SK-N-SH (cell line): ENCODE data around the gene ANXA11. TPM values are rescaled to one million over a fixed set of nuclear protein-coding genes. Genes with fewer than 3 reads are reported as not detected.

Experiments used
- CTCF ChIA-PET: fragments of 300-600, 350-600 bp; formaldehyde crosslinking; extraction: SDS; loops from one replicate; lab custom pipeline; 2021; lab: Yijun Ruan, JAX
- POLR2A ChIA-PET: fragments of 350-600 bp; sonication (Branson Sonifier 250); formaldehyde crosslinking; extraction: SDS; loops from one replicate; lab custom pipeline; 2020; ENCODE audit warnings: antibody characterized with exemption, inconsistent platforms; lab: Yijun Ruan, JAX
- DNase-seq: peaks from one replicate; pipeline ENCODE4 v3.0.0; 2012
- H2AFZ ChIP-seq: fragments of 200-600 bp; sonication (generic); 2 replicates; pipeline ENCODE4 v1.8.1; 2016; ENCODE audit warnings: antibody characterized with exemption, mild to moderate bottlenecking, low read depth
- H3F3A ChIP-seq: fragments of 200-600 bp; sonication (generic); replicated peaks from 2 replicates; pipeline ENCODE3; 2016; ENCODE audit warnings: antibody characterized with exemption, mild to moderate bottlenecking; ENCODE audit not compliant: insufficient read depth
- H3K27ac ChIP-seq, 2 experiments: fragments of 200-500 bp in 1 of 2; fragments of 200-600 bp in 1 of 2; sonication (Bioruptor generic) in 1 of 2; sonication (generic), shearing (Covaris generic) in 1 of 2; 2 replicates each; pipeline versions ENCODE4 v1.5.1 to v1.6.1; 2014 to 2016; ENCODE audit warnings: low read depth in 2 of 2, inconsistent platforms in 1 of 2, low read length in 1 of 2, mild to moderate bottlenecking in 1 of 2, mixed read lengths in 1 of 2
- H3K27me3 ChIP-seq: fragments of 200-600 bp; sonication (generic), shearing (Covaris generic); 2 replicates; pipeline ENCODE4 v1.6.1; 2016; ENCODE audit warnings: mixed run types; ENCODE audit not compliant: insufficient read depth
- H3K36me3 ChIP-seq, 2 experiments: fragments of 200-500 bp in 1 of 2; fragments of 200-600 bp in 1 of 2; sonication (Bioruptor generic) in 1 of 2; sonication (generic) in 1 of 2; replicated peaks in 1 of 2; 2 replicates each; pipeline versions ENCODE3 to v1.5.1; 2014 to 2016; ENCODE audit warnings: low read length in 1 of 2, mild to moderate bottlenecking in 1 of 2; ENCODE audit not compliant: insufficient read depth in 2 of 2, control insufficient read depth in 1 of 2
- H3K4me1 ChIP-seq, 2 experiments: fragments of 200-500 bp in 1 of 2; fragments of 200-600 bp in 1 of 2; sonication (Bioruptor generic) in 1 of 2; sonication (generic), shearing (Covaris generic) in 1 of 2; 2 replicates each; pipeline versions ENCODE4 v1.5.1 to v1.6.1; 2014 to 2016; ENCODE audit warnings: low read depth in 1 of 2, low read length in 1 of 2, mixed run types in 1 of 2; ENCODE audit not compliant: insufficient read depth in 2 of 2, control insufficient read depth in 1 of 2
- H3K4me2 ChIP-seq: fragments of 200-600 bp; sonication (generic), shearing (Covaris generic); 2 replicates; pipeline ENCODE4 v1.6.1; 2017; ENCODE audit warnings: mixed run types
- H3K4me3 ChIP-seq, 2 experiments: fragments of 200-500 bp in 1 of 2; fragments of 200-600 bp in 1 of 2; sonication (Bioruptor generic) in 1 of 2; sonication (generic), shearing (Covaris generic) in 1 of 2; 2 replicates each; pipeline versions ENCODE4 v1.5.1 to v1.8.1; 2014 to 2016; ENCODE audit warnings: low read depth in 2 of 2, inconsistent platforms in 1 of 2, low read length in 1 of 2, mild to moderate bottlenecking in 1 of 2, mixed read lengths in 1 of 2, moderate library complexity in 1 of 2
- H3K79me2 ChIP-seq: fragments of 200-600 bp; sonication (generic); 2 replicates; pipeline ENCODE4 v1.8.1; 2017; ENCODE audit warnings: mild to moderate bottlenecking; ENCODE audit not compliant: insufficient read depth
- H3K9ac ChIP-seq: fragments of 200-600 bp; sonication (generic); 2 replicates; pipeline ENCODE4 v1.6.1; 2017; ENCODE audit warnings: mixed run types
- H3K9me2 ChIP-seq: fragments of 200-600 bp; sonication (generic); 2 replicates; pipeline ENCODE4 v1.6.1; 2017; ENCODE audit warnings: mixed run types
- H3K9me3 ChIP-seq: fragments of 200-600 bp; sonication (generic); 2 replicates; pipeline ENCODE4 v1.6.1; 2017; ENCODE audit warnings: mixed run types, mild to moderate bottlenecking, moderate library complexity
- H4K20me1 ChIP-seq: fragments of 200-600 bp; sonication (generic); 2 replicates; pipeline ENCODE4 v1.6.1; 2017; ENCODE audit warnings: mild to moderate bottlenecking, mixed run types; ENCODE audit not compliant: insufficient read depth
- CHD2 ChIP-seq: fragments of 150-350 bp; IDR thresholded peaks from 2 replicates; pipeline ENCODE4 v1.6.1; 2018; ENCODE audit warnings: low read length; ENCODE audit not compliant: partially characterized antibody
- ELF1 ChIP-seq: IDR thresholded peaks from 2 replicates; pipeline ENCODE4 v1.4.0; 2012
- FOXJ3 ChIP-seq: sonication (generic); formaldehyde crosslinking; IDR thresholded peaks from 2 replicates; pipeline ENCODE4 v1.5.1; 2020; ENCODE audit warnings: mild to moderate bottlenecking, missing genetic modification reagents
- GATA2 ChIP-seq: sonication (generic); formaldehyde crosslinking; IDR thresholded peaks from 2 replicates; pipeline ENCODE4 v1.5.0; 2020; ENCODE audit warnings: mild to moderate bottlenecking, missing genetic modification reagents
- NFIC ChIP-seq: IDR thresholded peaks from 2 replicates; pipeline ENCODE4 v1.4.0; 2012; ENCODE audit warnings: borderline replicate concordance
- NRF1 ChIP-seq: IDR thresholded peaks from 2 replicates; pipeline ENCODE4 v1.6.1; 2012; ENCODE audit warnings: low read depth, mild to moderate bottlenecking, low read length
- RCOR1 ChIP-seq: fragments of 150-350 bp; IDR thresholded peaks from 2 replicates; pipeline ENCODE4 v1.6.1; 2017; ENCODE audit warnings: antibody characterized with exemption, low read length
- RXRA ChIP-seq: IDR thresholded peaks from 2 replicates; pipeline ENCODE4 v1.4.0; 2012; ENCODE audit warnings: low read depth, mild to moderate bottlenecking, borderline replicate concordance
- SIN3A ChIP-seq: IDR thresholded peaks from 2 replicates; pipeline ENCODE4 v1.6.1; 2012; ENCODE audit warnings: low read depth, mild to moderate bottlenecking, low read length, moderate library complexity, borderline replicate concordance
- SMC3 ChIP-seq: IDR thresholded peaks from 2 replicates; pipeline ENCODE4 v1.6.1; 2012; ENCODE audit warnings: low read depth, low read length, improper control_type of control experiment
- TAF1 ChIP-seq: IDR thresholded peaks from 2 replicates; pipeline ENCODE4 v1.6.1; 2012; ENCODE audit warnings: low read depth, mild to moderate bottlenecking, low read length, moderate library complexity, borderline replicate concordance
- YY1 ChIP-seq: IDR thresholded peaks from 2 replicates; pipeline ENCODE4 v1.4.0; 2012; ENCODE audit warnings: low read depth, mild to moderate bottlenecking
- WGBS: methylation state at CpG from one replicate; pipeline ENCODE4 v1.1.6; 2017; ENCODE audit warnings: low lambda C conversion rate; 5-methylcytosine and 5-hydroxymethylcytosine counted together
- polyA plus RNA-seq, 3 experiments: library from polyadenylated mRNA; depleted of rRNA; stranded (reverse); fragments of >200 nt; gene quantifications; 2 replicates each; pipeline ENCODE4 v1.2.3, GENCODE V29; 2012
- TF ChIP-seq, protein P1 (sequence below): fragments of 150-350 bp; IDR thresholded peaks from 2 replicates; pipeline ENCODE4 v1.6.1; 2016; ENCODE audit warnings: mild to moderate bottlenecking, low read depth, low read length
- TF ChIP-seq, protein P2 (sequence below): IDR thresholded peaks from 2 replicates; pipeline ENCODE4 v1.4.0; 2012; ENCODE audit warnings: low read depth, borderline replicate concordance

The ANXA11 gene
- polyA plus RNA-seq, 1 of the 3 experiments (the other 2 are of a cell fraction) = 53.6 TPM

DNA sequence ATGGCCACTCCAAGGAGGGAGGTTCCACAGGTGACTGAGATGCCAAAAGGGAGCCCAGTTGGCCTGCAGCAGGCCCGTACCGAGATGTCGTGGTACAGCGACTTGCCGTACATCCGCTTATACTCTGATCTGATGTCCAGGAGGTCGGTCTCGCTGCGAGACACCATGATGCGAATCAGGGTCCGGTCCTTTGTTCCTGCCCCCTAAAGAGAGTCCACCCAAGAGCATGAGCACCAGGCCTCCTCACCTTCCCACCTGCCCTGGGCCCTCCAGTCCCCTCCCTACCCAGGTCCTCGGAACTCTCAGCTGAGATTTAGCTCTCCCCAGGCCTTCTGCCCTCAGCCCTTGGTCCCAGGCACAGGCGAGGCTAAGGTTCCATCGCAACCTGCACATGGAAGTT lies 47.8 kb downstream of the ANXA11 start:
- no peak overlapping the region for H3K9ac ChIP-seq
- peaks cover 18 to 23% of the 10 kb centered on the region in 2 experiments for H3K36me3 ChIP-seq
- H3K9me3 ChIP-seq = no peaks in the 10 kb centered on the region
- ChIA-PET POLR2A (no interaction called here), CTCF (interaction anchor here (0.8 to 3.4 kb wide), 2 partner anchors 14 to 64 kb away, joined by 3 to 28 read pairs; no protein-coding TSS in a partner anchor)
- H3K4me1 ChIP-seq = peaks cover 23 to 42% of the 10 kb centered on the region in 2 experiments; a peak in 3 of 4 replicates
- no peak overlapping the region; the same call in 1 of the 2 replicates for H3K4me2 ChIP-seq
- H3K4me3 ChIP-seq = no peak overlapping the region
- no peaks in the 10 kb centered on the region for H4K20me1 ChIP-seq
- DNase-seq = no peak
- 86% methylated on average over 3 of the region's 14 CpGs for WGBS
- H3K79me2 ChIP-seq = no peaks in the 10 kb centered on the region
- peaks cover 33% of the 10 kb centered on the region for H3F3A ChIP-seq
- H3K9me2 ChIP-seq = no peaks in the 10 kb centered on the region
- no peaks in the 10 kb centered on the region for H3K27me3 ChIP-seq
- TF ChIP-seq ELF1 (no peak), RXRA (no peak), YY1 (no peak), TAF1 (no peak), NRF1 (no peak), SMC3 (no peak), RCOR1 (no peak), NFIC (no peak), SIN3A (no peak), FOXJ3 (CRISPR knock-in tag) (no peak), CHD2 (no peak), GATA2 (no peak)
- TF ChIP-seq, protein P1, sequence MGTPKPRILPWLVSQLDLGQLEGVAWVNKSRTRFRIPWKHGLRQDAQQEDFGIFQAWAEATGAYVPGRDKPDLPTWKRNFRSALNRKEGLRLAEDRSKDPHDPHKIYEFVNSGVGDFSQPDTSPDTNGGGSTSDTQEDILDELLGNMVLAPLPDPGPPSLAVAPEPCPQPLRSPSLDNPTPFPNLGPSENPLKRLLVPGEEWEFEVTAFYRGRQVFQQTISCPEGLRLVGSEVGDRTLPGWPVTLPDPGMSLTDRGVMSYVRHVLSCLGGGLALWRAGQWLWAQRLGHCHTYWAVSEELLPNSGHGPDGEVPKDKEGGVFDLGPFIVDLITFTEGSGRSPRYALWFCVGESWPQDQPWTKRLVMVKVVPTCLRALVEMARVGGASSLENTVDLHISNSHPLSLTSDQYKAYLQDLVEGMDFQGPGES = no peak
- TF ChIP-seq, protein P2, sequence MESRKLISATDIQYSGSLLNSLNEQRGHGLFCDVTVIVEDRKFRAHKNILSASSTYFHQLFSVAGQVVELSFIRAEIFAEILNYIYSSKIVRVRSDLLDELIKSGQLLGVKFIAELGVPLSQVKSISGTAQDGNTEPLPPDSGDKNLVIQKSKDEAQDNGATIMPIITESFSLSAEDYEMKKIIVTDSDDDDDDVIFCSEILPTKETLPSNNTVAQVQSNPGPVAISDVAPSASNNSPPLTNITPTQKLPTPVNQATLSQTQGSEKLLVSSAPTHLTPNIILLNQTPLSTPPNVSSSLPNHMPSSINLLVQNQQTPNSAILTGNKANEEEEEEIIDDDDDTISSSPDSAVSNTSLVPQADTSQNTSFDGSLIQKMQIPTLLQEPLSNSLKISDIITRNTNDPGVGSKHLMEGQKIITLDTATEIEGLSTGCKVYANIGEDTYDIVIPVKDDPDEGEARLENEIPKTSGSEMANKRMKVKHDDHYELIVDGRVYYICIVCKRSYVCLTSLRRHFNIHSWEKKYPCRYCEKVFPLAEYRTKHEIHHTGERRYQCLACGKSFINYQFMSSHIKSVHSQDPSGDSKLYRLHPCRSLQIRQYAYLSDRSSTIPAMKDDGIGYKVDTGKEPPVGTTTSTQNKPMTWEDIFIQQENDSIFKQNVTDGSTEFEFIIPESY = no peak
- TF ChIP-seq, all 33 proteins: peak for 0
- H2AFZ ChIP-seq = no peak overlapping the region
- H3K27ac ChIP-seq = peak overlapping the region; percentile 76 to 88; a peak in 3 of 4 replicates

DNA sequence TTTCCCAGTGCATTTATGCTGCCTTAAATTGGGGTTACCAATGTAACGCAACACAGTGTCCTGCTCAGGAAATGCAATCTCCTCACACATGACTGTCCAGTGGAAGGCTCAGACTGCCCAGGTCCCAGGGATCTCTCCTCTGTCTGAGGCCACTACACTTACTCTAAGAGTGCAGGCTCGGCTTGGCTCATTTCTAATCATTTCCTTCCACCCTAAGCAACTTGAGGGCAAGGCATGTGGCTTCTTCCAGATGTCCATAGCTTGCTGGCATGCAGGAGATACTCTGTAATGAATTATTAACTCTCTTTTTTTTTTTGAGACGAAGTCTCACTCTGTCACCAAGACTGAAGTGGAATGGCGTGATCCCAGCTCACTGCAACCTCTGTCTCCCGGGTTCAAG lies 49.1 kb downstream of the ANXA11 start:
- Histone ChIP-seq H3K36me3 (peaks cover 14 to 23% of the 10 kb centered on the region in 2 experiments), H3K4me1 (peaks cover 23 to 42% of the 10 kb centered on the region in 2 experiments; a peak in 3 of 4 replicates), H2AFZ (no peak overlapping the region), H3K4me3 (no peak overlapping the region), H3K9me3 (no peaks in the 10 kb centered on the region), H3K4me2 (peak overlapping the region; percentile 61), H3K9me2 (no peaks in the 10 kb centered on the region), H4K20me1 (no peaks in the 10 kb centered on the region), H3K27me3 (no peaks in the 10 kb centered on the region), H3K9ac (no peak overlapping the region), H3F3A (peaks cover 33% of the 10 kb centered on the region), H3K27ac (peak overlapping the region in 1 of 2 experiments; percentile 85; a peak in 3 of 4 replicates), H3K79me2 (no peaks in the 10 kb centered on the region)
- no peak for DNase-seq
- 89% methylated on average over 5 of the region's 5 CpGs for WGBS
- CTCF ChIA-PET = interaction anchor here (1.0 to 3.4 kb wide), 3 partner anchors 13 to 67 kb away, joined by 3 to 28 read pairs (median 4); no protein-coding TSS in a partner anchor
- no peak for TF ChIP-seq RXRA
- TF ChIP-seq SIN3A = no peak
- POLR2A ChIA-PET = no interaction called here
